AG09309 (cell line): ENCODE data around the gene MAPK8IP2.
"Not testable (repeated sequence)": the region's sequence is repeated elsewhere in the genome, so short reads cannot be mapped to it uniquely, and the experiment has no call there.

Experiments
- DNase-seq: peaks from one replicate; pipeline ENCODE4 v3.0.0-alpha.2; 2010; ENCODE audit warnings: low read depth
- H3K4me3 ChIP-seq: 2 replicates; pipeline ENCODE4 v1.5.1; 2011; ENCODE audit warnings: mild to moderate bottlenecking, low read depth, low read length, moderate library complexity; ENCODE audit not compliant: control insufficient read depth
- TF ChIP-seq, protein P1 (sequence below): IDR thresholded peaks from 2 replicates; pipeline ENCODE4 v1.5.1; 2011; ENCODE audit warnings: mild to moderate bottlenecking, low read depth, low read length, inconsistent platforms; ENCODE audit not compliant: insufficient read depth, control insufficient read depth; ENCODE audit errors: missing control alignments

MAPK8IP2 gene

DNA sequence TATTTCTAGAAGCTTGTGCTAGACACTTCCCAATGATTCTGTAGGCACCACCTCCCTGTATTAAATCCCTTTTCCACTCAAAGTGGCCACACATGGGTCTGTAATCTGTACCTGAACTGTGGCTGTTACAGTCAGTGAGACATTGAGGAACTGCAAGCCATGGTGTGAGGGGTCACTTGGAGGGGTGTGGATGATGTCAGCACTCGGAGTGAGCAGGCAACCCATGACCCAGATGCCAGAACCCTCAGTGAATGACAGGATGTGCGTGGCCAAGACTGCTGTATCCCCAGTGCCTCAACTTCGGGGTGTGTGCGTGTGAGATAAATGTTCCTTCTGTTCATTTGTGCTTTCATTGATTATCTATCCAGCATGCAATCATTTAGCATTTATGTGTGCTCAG is 57.3 kb downstream of the MAPK8IP2 start:
- no peak for DNase-seq
- no peak overlapping the region for H3K4me3 ChIP-seq
- TF ChIP-seq, protein P1, sequence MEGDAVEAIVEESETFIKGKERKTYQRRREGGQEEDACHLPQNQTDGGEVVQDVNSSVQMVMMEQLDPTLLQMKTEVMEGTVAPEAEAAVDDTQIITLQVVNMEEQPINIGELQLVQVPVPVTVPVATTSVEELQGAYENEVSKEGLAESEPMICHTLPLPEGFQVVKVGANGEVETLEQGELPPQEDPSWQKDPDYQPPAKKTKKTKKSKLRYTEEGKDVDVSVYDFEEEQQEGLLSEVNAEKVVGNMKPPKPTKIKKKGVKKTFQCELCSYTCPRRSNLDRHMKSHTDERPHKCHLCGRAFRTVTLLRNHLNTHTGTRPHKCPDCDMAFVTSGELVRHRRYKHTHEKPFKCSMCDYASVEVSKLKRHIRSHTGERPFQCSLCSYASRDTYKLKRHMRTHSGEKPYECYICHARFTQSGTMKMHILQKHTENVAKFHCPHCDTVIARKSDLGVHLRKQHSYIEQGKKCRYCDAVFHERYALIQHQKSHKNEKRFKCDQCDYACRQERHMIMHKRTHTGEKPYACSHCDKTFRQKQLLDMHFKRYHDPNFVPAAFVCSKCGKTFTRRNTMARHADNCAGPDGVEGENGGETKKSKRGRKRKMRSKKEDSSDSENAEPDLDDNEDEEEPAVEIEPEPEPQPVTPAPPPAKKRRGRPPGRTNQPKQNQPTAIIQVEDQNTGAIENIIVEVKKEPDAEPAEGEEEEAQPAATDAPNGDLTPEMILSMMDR, result no peak

DNA sequence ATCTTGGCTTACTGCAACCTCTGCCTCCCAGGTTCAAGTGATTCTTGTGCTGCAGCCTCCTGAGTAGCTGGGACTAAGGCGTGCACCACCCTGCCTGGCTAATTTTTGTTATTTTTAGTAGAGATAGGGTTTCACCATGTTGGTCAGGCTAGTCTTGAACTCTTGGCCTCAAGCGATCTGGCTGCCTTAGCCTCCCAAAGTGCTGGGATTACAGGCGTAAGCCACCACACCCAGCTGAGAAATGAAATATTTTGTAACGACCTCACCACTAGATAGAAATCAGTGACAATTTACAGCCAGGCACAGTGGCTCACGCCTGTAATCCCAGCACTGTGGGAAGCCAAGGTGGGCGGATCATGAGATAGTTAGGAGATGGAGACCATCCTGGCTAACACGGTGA is 59.1 kb downstream of the MAPK8IP2 start:
- not testable (repeated sequence) for DNase-seq

DNA sequence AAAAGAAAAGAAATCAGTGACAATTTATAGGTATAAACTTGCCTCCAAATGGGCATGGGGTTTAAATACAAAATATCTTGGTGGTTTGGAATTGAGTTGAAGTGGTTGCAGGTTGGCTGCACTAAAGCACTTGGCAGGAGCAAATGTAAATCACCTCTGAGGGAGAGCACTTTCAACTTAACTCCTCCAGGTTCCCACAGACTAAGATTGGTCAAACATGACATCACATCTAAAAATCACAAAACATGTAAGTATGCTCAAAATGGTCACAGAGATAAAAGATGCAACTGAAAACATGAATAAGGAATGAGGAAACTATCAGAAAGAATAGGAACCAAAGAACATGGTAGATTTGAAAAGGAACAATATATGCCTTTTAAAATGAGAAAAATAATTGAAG is 59.7 kb downstream of the MAPK8IP2 start:
- H3K4me3 ChIP-seq, result no peak overlapping the region
- TF ChIP-seq, protein P1, result no peak
- DNase-seq, result no peak

More for the DNA sequence above, 59.1 kb downstream of the MAPK8IP2 start:
- H3K4me3 ChIP-seq, result not testable (repeated sequence)
